Measurements from ENCODE around the gene PPP2R2B. TPM values are rescaled to one million over a fixed set of nuclear protein-coding genes. Genes with fewer than 3 reads are reported as not detected.
A peak's percentile ranks its signal among the peaks of the same experiment; 100 is the strongest.

Gene PPP2R2B
- polyA plus RNA-seq, 1 donor: 11.5 TPM

GRCh38 chr5:146548781-146549449, 329.6 kb downstream of the PPP2R2B start:
- DNase-seq: no peak

DNA sequence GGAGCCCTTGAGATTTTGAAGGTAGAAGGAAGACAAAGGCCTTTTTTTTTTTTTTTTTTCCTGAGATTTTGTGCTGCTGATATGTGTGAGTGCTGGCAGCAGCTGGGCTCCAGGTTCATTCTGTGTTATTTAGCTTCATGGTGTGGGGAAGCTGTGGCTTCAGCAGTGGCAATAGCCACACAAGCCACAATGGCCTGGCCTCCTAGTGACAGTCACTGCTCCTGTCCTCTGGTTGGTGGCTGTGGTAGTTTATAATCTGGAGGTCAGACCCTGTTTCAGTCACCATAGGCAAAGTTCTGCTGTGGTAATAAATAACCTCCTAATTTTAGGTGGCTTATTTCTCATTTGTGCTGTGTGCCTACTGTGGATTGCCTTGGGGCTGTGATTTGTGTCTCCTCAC, 334.3 kb downstream of the PPP2R2B start:
- DNase-seq: no peak

- peak; percentile 39 for DNase-seq
Observed at GRCh38 chr5:146541958-146542849, 336.4 kb downstream of the PPP2R2B start.

GRCh38 chr5:146540414-146540813, 338.1 kb downstream of the PPP2R2B start:
- DNase-seq: no peak

GRCh38 chr5:146539973-146540372, 338.6 kb downstream of the PPP2R2B start:
- DNase-seq: no peak

DNA sequence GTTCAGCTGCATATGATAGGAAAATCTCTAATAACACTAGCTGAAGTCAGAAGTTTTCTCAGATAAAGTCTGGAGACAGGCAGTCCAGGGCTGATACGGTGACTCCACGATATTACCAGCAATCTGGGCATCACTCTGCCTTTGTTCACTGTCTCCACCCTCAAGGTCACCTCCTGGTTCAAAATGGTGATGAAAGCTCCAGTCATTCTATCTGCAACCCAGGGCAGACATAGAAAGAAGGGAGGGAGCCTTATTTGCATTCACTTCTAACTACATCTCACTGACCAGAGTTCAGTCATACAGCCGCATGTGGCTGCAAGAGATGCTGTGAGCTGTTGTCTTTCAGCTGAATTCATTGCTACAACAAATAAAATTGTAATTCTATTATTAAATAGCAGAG, 340.1 kb downstream of the PPP2R2B start:
- DNase-seq: no peak

- DNase-seq: no peak
Observed at GRCh38 chr5:146533882-146534281, 344.7 kb downstream of the PPP2R2B start.

- peak; percentile 57 for DNase-seq
Observed at GRCh38 chr5:146533260-146533857, 345.2 kb downstream of the PPP2R2B start.
